Caco-2 (cell line): ENCODE data around the gene PMP22. TPM values are rescaled to one million over a fixed set of nuclear protein-coding genes. Genes with fewer than 3 reads are reported as not detected.

Experiments used
- BruUV-seq: library from RNA; stranded (reverse); fragments of 400-500 nt; replicated peaks from 2 replicates; lab custom pipeline; 2021; lab: Mats Ljungman, UMichigan
- CTCF ChIA-PET: fragments of 300-600 bp; sonication (Branson Sonifier 250); formaldehyde crosslinking; loops from one replicate; lab custom pipeline; 2022; ENCODE audit warnings: antibody characterized with exemption; lab: Charles Lee
- POLR2A ChIA-PET: fragments of 300-600 bp; sonication (Branson Sonifier 250); formaldehyde crosslinking; loops from one replicate; lab custom pipeline; 2022; ENCODE audit warnings: antibody characterized with exemption; lab: Charles Lee
- DNase-seq, 2 experiments: peaks; one replicate each; pipeline versions ENCODE4 v3.0.0 to v3.0.0-alpha.2; 2020 to 2022
- H3K27me3 ChIP-seq: replicated peaks from 2 replicates; pipeline ENCODE4 v1.6.0; 2011; ENCODE audit warnings: low read length; ENCODE audit not compliant: control insufficient read depth, insufficient read depth
- H3K36me3 ChIP-seq: 2 replicates; pipeline ENCODE4 v1.5.1; 2011; ENCODE audit warnings: low read length; ENCODE audit not compliant: control insufficient read depth, insufficient read depth
- H3K4me1 ChIP-seq: fragments of 250-450 bp; sonication (Bioruptor Pico); 2 replicates; pipeline ENCODE4 v1.5.1; 2020; ENCODE audit warnings: mild to moderate bottlenecking
- H3K4me3 ChIP-seq: 2 replicates; pipeline ENCODE4 v1.5.1; 2011; ENCODE audit warnings: low read depth, mild to moderate bottlenecking, control low read depth, low read length
- H3K9me3 ChIP-seq: fragments of 250-450 bp; sonication (Bioruptor Pico); 2 replicates; pipeline ENCODE4 v1.5.1; 2020; ENCODE audit warnings: mild to moderate bottlenecking, moderate library complexity
- H3K27ac Mint-ChIP-seq: one replicate; pipeline ENCODE4 v1.8.0; 2022; ENCODE audit warnings: mixed read lengths; ENCODE audit not compliant: unreplicated experiment
- H3K27me3 Mint-ChIP-seq: one replicate; pipeline ENCODE4 v1.8.0; 2022; ENCODE audit warnings: mixed read lengths; ENCODE audit not compliant: insufficient read depth, unreplicated experiment
- H3K36me3 Mint-ChIP-seq: one replicate; pipeline ENCODE4 v1.8.0; 2022; ENCODE audit warnings: mild to moderate bottlenecking, mixed read lengths; ENCODE audit not compliant: insufficient read depth, unreplicated experiment
- H3K4me1 Mint-ChIP-seq: one replicate; pipeline ENCODE4 v1.8.0; 2022; ENCODE audit warnings: low read depth, mixed read lengths; ENCODE audit not compliant: unreplicated experiment
- H3K4me3 Mint-ChIP-seq: one replicate; pipeline ENCODE4 v1.8.0; 2022; ENCODE audit warnings: mild to moderate bottlenecking, moderate library complexity, mixed read lengths; ENCODE audit not compliant: unreplicated experiment
- H3K9me3 Mint-ChIP-seq: one replicate; pipeline ENCODE4 v1.8.0; 2022; ENCODE audit warnings: mixed read lengths; ENCODE audit not compliant: unreplicated experiment
- CTCF ChIP-seq, 2 experiments: fragments of 200-600 bp in 1 of 2; IDR thresholded peaks; 1 replicate in 1 of 2; 2 replicates in 1 of 2; pipeline versions ENCODE4 v1.5.1 to v1.8.0; 2011 to 2022; ENCODE audit warnings: antibody characterized with exemption in 1 of 2, control low read depth in 1 of 2, inconsistent platforms in 1 of 2, low read depth in 1 of 2, low read length in 1 of 2, mild to moderate bottlenecking in 1 of 2, moderate library complexity in 1 of 2; ENCODE audit not compliant: insufficient read depth in 1 of 2, severe bottlenecking in 1 of 2, unreplicated experiment in 1 of 2
- intact Hi-C: fragments of 100-400 bp; cut with micrococcal nuclease; formaldehyde crosslinking; loops from one replicate; pipeline ENCODE4 v1.10.0; 2022; ENCODE audit not compliant: unreplicated experiment
- total RNA-seq: library from RNA; stranded (reverse); gene quantifications from 2 replicates; pipeline ENCODE4 v1.2.3, GENCODE V29; 2022

The PMP22 gene
- total RNA-seq, 1 experiment from 2014 or later, result 7.3 TPM

- BruUV-seq, result no TSS peak
- no peaks in the 10 kb centered on the region for H3K9me3 Mint-ChIP-seq
- no peak overlapping the region for H3K4me3 Mint-ChIP-seq
- Histone ChIP-seq H3K4me3 (no peak overlapping the region), H3K36me3 (no peaks in the 10 kb centered on the region), H3K4me1 (no peaks in the 10 kb centered on the region), H3K9me3 (no peaks in the 10 kb centered on the region), H3K27me3 (no peaks in the 10 kb centered on the region; the same call in 1 of the 2 replicates)
- POLR2A ChIA-PET, result no interaction called here
- no peak overlapping the region for H3K27ac Mint-ChIP-seq
- no peaks in the 10 kb centered on the region for H3K4me1 Mint-ChIP-seq
- H3K36me3 Mint-ChIP-seq, result no peaks in the 10 kb centered on the region
- intact Hi-C loops, result no loop called here
- DNase-seq, result no peak
- no peak for TF ChIP-seq CTCF (IDR thresholded peaks at IDR 0.05; ENCODE audit: insufficient read depth in 1 of 2, low read depth in 1 of 2, low read length in 1 of 2, severe bottlenecking in 1 of 2, unreplicated experiment in 1 of 2)
- CTCF ChIA-PET, result interaction anchor here (1.4 kb wide), 1 partner anchor 236 kb away, joined by 6 read pairs; no protein-coding TSS in a partner anchor
- no peaks in the 10 kb centered on the region for H3K27me3 Mint-ChIP-seq
Measured at GRCh38 chr17:15266325-15267125, 1.4 kb upstream of the PMP22 start.

- ChIA-PET POLR2A (no interaction called here), CTCF (no interaction called here)
- no peaks in the 10 kb centered on the region for H3K27me3 Mint-ChIP-seq
- no peak overlapping the region for H3K27ac Mint-ChIP-seq
- DNase-seq, result no peak
- no peaks in the 10 kb centered on the region for H3K4me1 Mint-ChIP-seq
- no peaks in the 10 kb centered on the region; the same call in 1 of the 2 replicates for H3K27me3 ChIP-seq
- no peaks in the 10 kb centered on the region for H3K9me3 Mint-ChIP-seq
- no peaks in the 10 kb centered on the region for H3K36me3 Mint-ChIP-seq
- no peaks in the 10 kb centered on the region for H3K36me3 ChIP-seq
- H3K4me3 Mint-ChIP-seq, result no peak overlapping the region
- no peak for TF ChIP-seq CTCF (IDR thresholded peaks at IDR 0.05; ENCODE audit: insufficient read depth in 1 of 2, low read depth in 1 of 2, low read length in 1 of 2, severe bottlenecking in 1 of 2, unreplicated experiment in 1 of 2)
- no TSS peak for BruUV-seq
- intact Hi-C loops, result no loop called here
- H3K9me3 ChIP-seq, result no peaks in the 10 kb centered on the region
- no peak overlapping the region for H3K4me3 ChIP-seq
- no peaks in the 10 kb centered on the region for H3K4me1 ChIP-seq
Measured at GRCh38 chr17:15264542-15264941, 584 bp downstream of the PMP22 start.

GRCh38 chr17:15263680-15264079 lies 1.4 kb downstream of the PMP22 start:
- BruUV-seq, result no TSS peak
- Histone ChIP-seq H3K4me3 (no peak overlapping the region), H3K4me1 (no peaks in the 10 kb centered on the region), H3K36me3 (no peaks in the 10 kb centered on the region), H3K9me3 (no peaks in the 10 kb centered on the region), H3K27me3 (no peaks in the 10 kb centered on the region; the same call in 1 of the 2 replicates)
- no peaks in the 10 kb centered on the region for H3K27me3 Mint-ChIP-seq
- CTCF ChIA-PET, result interaction anchor here (0.9 kb wide), 1 partner anchor 239 kb away, joined by 5 read pairs; no protein-coding TSS in a partner anchor
- no peaks in the 10 kb centered on the region for H3K4me1 Mint-ChIP-seq
- no peaks in the 10 kb centered on the region for H3K36me3 Mint-ChIP-seq
- H3K9me3 Mint-ChIP-seq, result no peaks in the 10 kb centered on the region
- intact Hi-C loops, result loop anchor here (2.0 kb wide), 1 partner anchor 193 kb away; no protein-coding TSS in a partner anchor
- H3K4me3 Mint-ChIP-seq, result peak overlapping the region; percentile 85
- H3K27ac Mint-ChIP-seq, result no peak overlapping the region
- POLR2A ChIA-PET, result no interaction called here
- DNase-seq, result no peak
- no peak for TF ChIP-seq CTCF (IDR thresholded peaks at IDR 0.05; ENCODE audit: insufficient read depth in 1 of 2, low read depth in 1 of 2, low read length in 1 of 2, severe bottlenecking in 1 of 2, unreplicated experiment in 1 of 2)
